Endothelial cell of umbilical vein (primary cell): ENCODE measurements around the gene MAT2B. TPM values are rescaled to one million over a fixed set of nuclear protein-coding genes. Genes with fewer than 3 reads are reported as not detected.

Source experiments
- BruUV-seq: library from RNA; stranded (reverse); fragments of 400-500 nt; replicated peaks from 2 replicates; lab custom pipeline; 2021; lab: Mats Ljungman, UMichigan
- CTCF ChIA-PET: fragments of 300-600, 350-600 bp; sonication (Branson Sonifier 250); formaldehyde crosslinking; loops from one replicate; lab custom pipeline; 2021; ENCODE audit warnings: antibody characterized with exemption, inconsistent platforms; lab: Charles Lee
- POLR2A ChIA-PET: fragments of 300-600, 350-600 bp; sonication (Branson Sonifier 250); formaldehyde crosslinking; loops from one replicate; lab custom pipeline; 2021; ENCODE audit warnings: antibody characterized with exemption, inconsistent platforms; lab: Charles Lee
- DNase-seq: peaks from one replicate; pipeline ENCODE4 v3.0.0-alpha.2; 2011; ENCODE audit warnings: low read depth, low spot score
- FAIRE-seq: peaks from 2 replicates; lab custom pipeline; 2011; peaks lifted over from hg19 to GRCh38; lab: Jason Lieb, UNC
- H2AFZ ChIP-seq: 2 replicates; pipeline ENCODE4 v1.6.0; 2012; ENCODE audit warnings: low read depth, low read length, control low read depth, inconsistent platforms
- H3K27ac ChIP-seq: 2 replicates; pipeline ENCODE4 v1.5.1; 2011; ENCODE audit warnings: low read depth, mild to moderate bottlenecking, control low read depth, low read length, moderate library complexity; ENCODE audit not compliant: insufficient read depth
- H3K27me3 ChIP-seq, 2 experiments: 2 replicates each; pipeline versions ENCODE4 v1.6.0 to v1.6.1; 2011; ENCODE audit warnings: low read length in 2 of 2, mixed read lengths in 1 of 2; ENCODE audit not compliant: control insufficient read depth in 2 of 2, insufficient read depth in 2 of 2
- H3K36me3 ChIP-seq, 2 experiments: 2 replicates in 1 of 2; 3 replicates in 1 of 2; pipeline ENCODE4 v1.5.1; 2011; ENCODE audit warnings: low read length in 2 of 2, mild to moderate bottlenecking in 1 of 2, moderate library complexity in 1 of 2; ENCODE audit not compliant: control insufficient read depth in 2 of 2, insufficient read depth in 2 of 2; ENCODE audit errors: extremely low read depth in 1 of 2
- H3K4me1 ChIP-seq: 3 replicates; pipeline ENCODE4 v1.5.1; 2011; ENCODE audit warnings: mild to moderate bottlenecking, low read length; ENCODE audit not compliant: control insufficient read depth, insufficient read depth; ENCODE audit errors: extremely low read depth
- H3K4me2 ChIP-seq: 2 replicates; pipeline ENCODE4 v1.6.1; 2011; ENCODE audit warnings: low read length, control low read depth, mixed read lengths; ENCODE audit not compliant: insufficient read depth
- H3K4me3 ChIP-seq, 3 experiments: fragments of 200-600 bp in 1 of 3; sonication (generic), shearing (Covaris generic) in 1 of 3; replicated peaks in 1 of 3; 2 replicates each; pipeline ENCODE4 v1.5.1; 2011 to 2016; ENCODE audit warnings: control low read depth in 3 of 3, low read length in 3 of 3, mild to moderate bottlenecking in 2 of 3, inconsistent platforms in 1 of 3, low read depth in 1 of 3, moderate library complexity in 1 of 3; ENCODE audit not compliant: insufficient read depth in 1 of 3
- H3K79me2 ChIP-seq: 2 replicates; pipeline ENCODE4 v1.6.0; 2012; ENCODE audit warnings: low read length, inconsistent platforms; ENCODE audit not compliant: control insufficient read depth, insufficient read depth
- H3K9ac ChIP-seq: replicated peaks from 2 replicates; pipeline ENCODE3; 2011; ENCODE audit warnings: low read length, control low read depth; ENCODE audit not compliant: insufficient read depth; ENCODE audit errors: extremely low read depth
- H3K9me1 ChIP-seq: replicated peaks from 3 replicates; pipeline ENCODE4 v1.6.0; 2011; ENCODE audit warnings: mild to moderate bottlenecking, low read length; ENCODE audit not compliant: control insufficient read depth, insufficient read depth; ENCODE audit errors: extremely low read depth
- H3K9me3 ChIP-seq: replicated peaks from 2 replicates; pipeline ENCODE4 v1.5.1; 2012; ENCODE audit warnings: low read length, inconsistent platforms; ENCODE audit not compliant: control insufficient read depth, insufficient read depth
- H4K20me1 ChIP-seq: replicated peaks from 2 replicates; pipeline ENCODE3; 2011; ENCODE audit warnings: mild to moderate bottlenecking, low read length; ENCODE audit not compliant: control insufficient read depth, insufficient read depth; ENCODE audit errors: extremely low read depth
- EZH2 ChIP-seq: IDR thresholded peaks from 2 replicates; pipeline ENCODE4 v1.6.1; 2012; ENCODE audit warnings: borderline replicate concordance, low read depth, mild to moderate bottlenecking, moderate library complexity, low read length, inconsistent platforms; ENCODE audit not compliant: severe bottlenecking
- FOS ChIP-seq: IDR thresholded peaks from 2 replicates; pipeline ENCODE4 v1.6.1; 2011; ENCODE audit warnings: mild to moderate bottlenecking, low read length, moderate library complexity, borderline replicate concordance; ENCODE audit not compliant: insufficient read depth
- GATA2 ChIP-seq: IDR thresholded peaks from 2 replicates; pipeline ENCODE4 v1.7.0; 2011; ENCODE audit warnings: low read depth, mild to moderate bottlenecking, moderate library complexity, mixed read lengths, low read length; ENCODE audit not compliant: insufficient read length, insufficient read depth
- JUN ChIP-seq: IDR thresholded peaks from 2 replicates; pipeline ENCODE4 v1.6.1; 2011; ENCODE audit warnings: borderline replicate concordance, low read depth; ENCODE audit not compliant: insufficient read length, insufficient read depth
- MYC ChIP-seq: IDR thresholded peaks from one replicate; pipeline ENCODE4 v1.6.1; 2011; ENCODE audit warnings: mild to moderate bottlenecking, low read depth, low read length
- POLR2A ChIP-seq: IDR thresholded peaks from 2 replicates; pipeline ENCODE4 v1.6.1; 2012; ENCODE audit warnings: low read depth, mild to moderate bottlenecking, control low read depth, low read length
- POLR2AphosphoS5 ChIP-seq: IDR thresholded peaks from 2 replicates; pipeline ENCODE4 v1.6.1; 2012; ENCODE audit warnings: low read depth, mild to moderate bottlenecking, control low read depth, low read length, moderate library complexity; ENCODE audit not compliant: insufficient read depth
- dilution Hi-C: fragments of 300-500 bp; cut with MboI; formaldehyde crosslinking; loops from one replicate; pipeline ENCODE4 v1.15.0; 2019; ENCODE audit warnings: low sequenced_read_pairs; ENCODE audit not compliant: extremely low pct_ligation_motif_present
- intact Hi-C: fragments of 100-400 bp; cut with micrococcal nuclease; formaldehyde crosslinking; loops from one replicate; pipeline ENCODE4 v1.10.0; 2022
- polyA plus RNA-seq, 4 experiments: library from polyadenylated mRNA; depleted of rRNA in 3 of 4; stranded (reverse) in 3 of 4; unstranded in 1 of 4; fragments of >200 nt; gene quantifications; 2 replicates each; pipeline versions ENCODE4 v1.2.1 to v1.2.3, GENCODE V29; 2011 to 2012; ENCODE audit warnings: missing spikeins in 1 of 4
- total RNA-seq: library from RNA; stranded (reverse); gene quantifications from 2 replicates; pipeline ENCODE4 v1.2.3, GENCODE V29; 2021
- TF ChIP-seq, protein P1 (sequence below): IDR thresholded peaks from 2 replicates; pipeline ENCODE4 v1.6.1; 2011; ENCODE audit not compliant: insufficient read depth, insufficient read length
- TF ChIP-seq, protein P2 (sequence below), 2 donors: IDR thresholded peaks; 1 replicate in 1 of 2; 2 replicates in 1 of 2; pipeline ENCODE4 v1.5.1; 2011; ENCODE audit warnings: low read length in 2 of 2, mild to moderate bottlenecking in 2 of 2, moderate library complexity in 2 of 2, control low read depth in 1 of 2, inconsistent platforms in 1 of 2, low read depth in 1 of 2; ENCODE audit not compliant: insufficient read depth in 1 of 2; ENCODE audit errors: extremely low read depth in 1 of 2

MAT2B gene
- total and polyA plus RNA-seq, 2 donors (not counting 3 experiments of a cell fraction or from before 2014, with no cell fraction given): 41.5 to 101 TPM

DNA sequence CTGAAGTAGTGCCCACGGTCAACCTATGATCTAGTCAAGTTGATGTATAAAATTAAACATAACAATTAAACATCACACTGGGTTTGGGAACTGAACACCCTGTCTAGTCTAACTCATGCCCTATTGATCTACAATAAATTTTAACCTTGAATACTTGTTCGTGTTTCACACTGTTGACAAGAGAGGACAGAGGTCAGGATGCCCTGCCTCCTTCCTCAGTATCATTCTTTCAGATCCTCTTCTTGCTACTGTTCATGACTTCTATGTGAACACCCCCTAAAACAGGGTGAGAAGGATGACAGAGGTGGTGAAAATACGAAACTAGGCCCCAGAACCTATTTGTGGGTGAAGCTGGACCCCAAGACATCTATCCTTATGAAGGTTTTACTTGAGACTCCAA is 8.1 kb upstream of the MAT2B start:
- TF ChIP-seq EZH2: no peak
- no peak for TF ChIP-seq FOS
- no peak for TF ChIP-seq GATA2
- H3K27ac ChIP-seq: no peak overlapping the region
- FAIRE-seq: no peak
- H3K9ac ChIP-seq: no peak overlapping the region
- H3K79me2 ChIP-seq: no peaks in the 10 kb centered on the region
- H3K9me1 ChIP-seq: no peaks in the 10 kb centered on the region
- BruUV-seq: no TSS peak
- H3K4me2 ChIP-seq: no peak overlapping the region
- no peaks in the 10 kb centered on the region for H3K36me3 ChIP-seq
- H3K4me1 ChIP-seq: no peaks in the 10 kb centered on the region
- no peak overlapping the region for H2AFZ ChIP-seq
- dilution Hi-C loops (no loop called here), intact Hi-C loops (no loop called here)
- no peak overlapping the region for H3K4me3 ChIP-seq
- no peaks in the 10 kb centered on the region for H4K20me1 ChIP-seq
- no peaks in the 10 kb centered on the region for H3K9me3 ChIP-seq
- DNase-seq: no peak
- no peaks in the 10 kb centered on the region for H3K27me3 ChIP-seq
- ChIA-PET POLR2A (no interaction called here), CTCF (no interaction called here)

DNA sequence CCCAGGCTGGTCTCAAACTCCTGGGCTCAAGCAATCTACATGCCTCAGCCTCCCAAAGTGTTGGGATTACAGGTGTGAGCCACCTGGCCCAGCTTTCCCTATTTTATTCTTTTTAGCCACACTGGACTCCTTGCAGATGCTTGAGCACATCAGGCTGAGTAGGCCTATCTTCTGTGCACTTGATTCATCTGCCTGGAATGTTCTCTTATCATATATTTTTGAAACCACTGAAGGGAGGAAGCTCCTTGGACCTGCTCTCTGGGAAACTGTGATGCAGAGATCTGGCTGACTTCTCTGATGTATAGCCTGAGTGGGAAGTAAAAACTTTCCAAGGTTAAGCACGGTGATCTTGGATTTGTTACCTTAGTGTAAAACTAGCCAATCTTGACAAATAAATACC is 6.5 kb upstream of the MAT2B start:
- no peaks in the 10 kb centered on the region for H3K9me3 ChIP-seq
- ChIA-PET POLR2A (no interaction called here), CTCF (interaction anchor here (0.7 to 2.3 kb wide), 4 partner anchors 10 to 26 kb away, joined by 3 to 11 read pairs (median 4); no protein-coding TSS in a partner anchor)
- H3K27ac ChIP-seq: no peak overlapping the region
- no peak overlapping the region for H2AFZ ChIP-seq
- H4K20me1 ChIP-seq: no peaks in the 10 kb centered on the region
- H3K4me3 ChIP-seq: no peak overlapping the region
- peak; percentile 16 for TF ChIP-seq GATA2
- TF ChIP-seq, protein P1, sequence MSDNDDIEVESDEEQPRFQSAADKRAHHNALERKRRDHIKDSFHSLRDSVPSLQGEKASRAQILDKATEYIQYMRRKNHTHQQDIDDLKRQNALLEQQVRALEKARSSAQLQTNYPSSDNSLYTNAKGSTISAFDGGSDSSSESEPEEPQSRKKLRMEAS: no peak
- TF ChIP-seq JUN: no peak
- peak; percentile 6 for TF ChIP-seq FOS
- TF ChIP-seq POLR2AphosphoS5: no peak
- no peak for TF ChIP-seq MYC
- TF ChIP-seq, protein P2, sequence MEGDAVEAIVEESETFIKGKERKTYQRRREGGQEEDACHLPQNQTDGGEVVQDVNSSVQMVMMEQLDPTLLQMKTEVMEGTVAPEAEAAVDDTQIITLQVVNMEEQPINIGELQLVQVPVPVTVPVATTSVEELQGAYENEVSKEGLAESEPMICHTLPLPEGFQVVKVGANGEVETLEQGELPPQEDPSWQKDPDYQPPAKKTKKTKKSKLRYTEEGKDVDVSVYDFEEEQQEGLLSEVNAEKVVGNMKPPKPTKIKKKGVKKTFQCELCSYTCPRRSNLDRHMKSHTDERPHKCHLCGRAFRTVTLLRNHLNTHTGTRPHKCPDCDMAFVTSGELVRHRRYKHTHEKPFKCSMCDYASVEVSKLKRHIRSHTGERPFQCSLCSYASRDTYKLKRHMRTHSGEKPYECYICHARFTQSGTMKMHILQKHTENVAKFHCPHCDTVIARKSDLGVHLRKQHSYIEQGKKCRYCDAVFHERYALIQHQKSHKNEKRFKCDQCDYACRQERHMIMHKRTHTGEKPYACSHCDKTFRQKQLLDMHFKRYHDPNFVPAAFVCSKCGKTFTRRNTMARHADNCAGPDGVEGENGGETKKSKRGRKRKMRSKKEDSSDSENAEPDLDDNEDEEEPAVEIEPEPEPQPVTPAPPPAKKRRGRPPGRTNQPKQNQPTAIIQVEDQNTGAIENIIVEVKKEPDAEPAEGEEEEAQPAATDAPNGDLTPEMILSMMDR (IDR thresholded peaks at IDR 0.05; ENCODE audit: extremely low read depth in 1 of 2, insufficient read depth in 1 of 2, low read depth in 1 of 2, low read length in 2 of 2): no peak
- no peak for TF ChIP-seq EZH2
- TF ChIP-seq POLR2A: no peak
- no peak for FAIRE-seq
- H3K27me3 ChIP-seq: no peaks in the 10 kb centered on the region
- no peaks in the 10 kb centered on the region for H3K9me1 ChIP-seq
- BruUV-seq: no TSS peak
- H3K9ac ChIP-seq: no peak overlapping the region
- H3K79me2 ChIP-seq: no peaks in the 10 kb centered on the region
- no peak for DNase-seq
- intact Hi-C loops: no loop called here
- dilution Hi-C loops: no loop called here
- peaks cover 7% of the 10 kb centered on the region for H3K4me1 ChIP-seq
- no peaks in the 10 kb centered on the region for H3K36me3 ChIP-seq
- no peak overlapping the region for H3K4me2 ChIP-seq
